ENCODE measurements around the gene PRDM16.

PRDM16 gene

GRCh38 chr1:3074297-3074741 is 5.3 kb downstream of the PRDM16 start:
- TF ChIP-seq CTCF (IDR thresholded peaks at IDR 0.05; ENCODE audit: borderline replicate concordance, insufficient read depth, low read depth, low read length): no peak
- H3K4me3 ChIP-seq (ENCODE audit: low read depth, low read length): no peak overlapping the region

- TF ChIP-seq CTCF (IDR thresholded peaks at IDR 0.05; ENCODE audit: borderline replicate concordance, insufficient read depth, low read depth, low read length): no peak
- H3K4me3 ChIP-seq (ENCODE audit: low read depth, low read length): no peak overlapping the region
Observed at GRCh38 chr1:3074800-3075199, 5.8 kb downstream of the PRDM16 start.

- no peak for TF ChIP-seq CTCF (IDR thresholded peaks at IDR 0.05; ENCODE audit: borderline replicate concordance, insufficient read depth, low read depth, low read length)
- no peak overlapping the region for H3K4me3 ChIP-seq (ENCODE audit: low read depth, low read length)
Observed at GRCh38 chr1:3075666-3076362, 6.8 kb downstream of the PRDM16 start.

DNA sequence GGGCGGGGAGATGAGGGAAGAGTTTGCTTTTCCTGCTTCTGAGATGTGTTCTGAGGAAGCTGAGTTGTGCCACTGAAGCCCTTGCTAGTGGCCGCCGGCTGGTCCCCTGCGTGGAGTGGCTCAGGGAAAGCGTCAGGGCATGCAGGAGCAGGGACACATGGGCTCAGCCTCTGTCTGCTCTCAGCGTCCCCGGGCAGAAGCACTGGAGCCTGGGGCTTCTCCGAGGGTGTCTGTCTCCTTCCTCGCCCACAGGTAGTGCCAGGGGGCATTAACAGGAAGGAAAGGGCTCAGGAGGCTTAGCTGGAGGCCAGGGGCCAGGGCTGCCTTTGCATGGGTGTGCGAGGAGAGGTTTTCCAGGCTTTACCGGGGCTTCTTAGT is 7.3 kb downstream of the PRDM16 start:
- no peak for TF ChIP-seq CTCF (IDR thresholded peaks at IDR 0.05; ENCODE audit: borderline replicate concordance, insufficient read depth, low read depth, low read length)
- no peak overlapping the region for H3K4me3 ChIP-seq (ENCODE audit: low read depth, low read length)

DNA sequence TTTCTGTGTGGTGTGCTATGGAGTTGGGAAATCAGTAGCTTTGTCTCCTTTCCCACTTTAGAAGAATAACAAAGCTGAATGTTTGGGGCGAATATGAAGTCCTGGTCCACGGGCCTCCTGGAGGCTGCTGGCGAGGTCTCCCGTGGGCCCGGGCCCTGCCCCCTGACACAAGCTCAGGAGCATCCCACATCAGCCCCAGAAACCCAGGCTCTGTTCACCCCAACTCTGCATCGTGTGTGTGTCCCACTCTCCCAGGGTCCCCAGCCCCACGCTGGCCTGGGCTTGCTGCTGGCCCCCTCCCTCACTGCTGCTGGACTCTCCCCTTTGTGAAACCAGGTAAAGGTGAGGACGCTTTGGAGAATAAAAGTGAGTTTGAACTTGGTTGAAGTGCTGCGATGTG is 8.1 kb downstream of the PRDM16 start:
- no peak overlapping the region for H3K4me3 ChIP-seq (ENCODE audit: low read depth, low read length)
- TF ChIP-seq CTCF (IDR thresholded peaks at IDR 0.05; ENCODE audit: borderline replicate concordance, insufficient read depth, low read depth, low read length): no peak

DNA sequence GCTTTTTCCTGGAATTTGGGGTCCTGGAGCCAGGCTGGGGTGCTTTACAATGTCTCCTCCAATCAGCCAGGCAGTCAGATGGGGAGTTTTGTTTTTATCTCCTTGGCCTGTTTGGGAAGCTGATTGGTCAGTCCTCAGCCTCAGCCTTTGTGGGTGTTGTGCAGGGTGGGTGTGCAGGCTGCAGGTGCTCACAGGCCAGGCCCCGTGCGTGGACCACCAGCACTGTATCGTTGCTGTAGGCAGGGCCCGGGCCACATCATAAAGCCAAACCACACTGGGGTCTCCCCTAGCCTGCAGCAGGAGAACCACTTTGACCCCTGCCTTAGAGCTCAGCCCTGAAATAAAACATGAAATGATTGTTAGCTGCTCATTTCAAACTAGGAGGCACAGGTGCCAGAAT is 8.6 kb downstream of the PRDM16 start:
- no peak overlapping the region for H3K4me3 ChIP-seq (ENCODE audit: low read depth, low read length)
- no peak for TF ChIP-seq CTCF (IDR thresholded peaks at IDR 0.05; ENCODE audit: borderline replicate concordance, insufficient read depth, low read depth, low read length)

GRCh38 chr1:3078430-3078861 is 9.4 kb downstream of the PRDM16 start:
- TF ChIP-seq CTCF (IDR thresholded peaks at IDR 0.05; ENCODE audit: borderline replicate concordance, insufficient read depth, low read depth, low read length): no peak
- H3K4me3 ChIP-seq (ENCODE audit: low read depth, low read length): no peak overlapping the region

Data from GM12875 (cell line).